CD8-positive, alpha-beta memory T cell (primary cell): Measurements from ENCODE around the gene GGT1. TPM values are rescaled to one million over a fixed set of nuclear protein-coding genes. Genes with fewer than 3 reads are reported as not detected.

Experiments used
- CTCF ChIA-PET: fragments of 350-600 bp; sonication (Branson Sonifier 250); formaldehyde crosslinking; loops from one replicate; lab custom pipeline; 2021; ENCODE audit warnings: antibody characterized with exemption; lab: Charles Lee
- POLR2A ChIA-PET: fragments of 350-600 bp; sonication (Branson Sonifier 250); formaldehyde crosslinking; loops from one replicate; lab custom pipeline; 2021; ENCODE audit warnings: antibody characterized with exemption; lab: Charles Lee
- DNase-seq, 5 donors: peaks; one replicate each; pipeline versions ENCODE4 v3.0.0 to v3.0.0-alpha.2; 2020 to 2022; ENCODE audit warnings: mixed read lengths in 1 of 5
- H3K27ac ChIP-seq: one replicate; pipeline ENCODE4 v1.7.0; 2013; ENCODE audit warnings: low read depth, mild to moderate bottlenecking, low read length, moderate library complexity
- H3K27me3 ChIP-seq: 2 replicates; pipeline ENCODE4 v1.7.0; 2013; ENCODE audit warnings: low read length, mild to moderate bottlenecking; ENCODE audit not compliant: insufficient read depth, poor library complexity, severe bottlenecking
- H3K36me3 ChIP-seq: 2 replicates; pipeline ENCODE4 v1.7.0; 2013; ENCODE audit warnings: mild to moderate bottlenecking, low read length, moderate library complexity; ENCODE audit not compliant: insufficient read depth
- H3K4me1 ChIP-seq: 2 replicates; pipeline ENCODE4 v1.7.0; 2013; ENCODE audit warnings: mild to moderate bottlenecking, low read length, moderate library complexity; ENCODE audit not compliant: insufficient read depth
- H3K4me3 ChIP-seq: 2 replicates; pipeline ENCODE4 v1.7.0; 2013; ENCODE audit warnings: mild to moderate bottlenecking, low read length
- H3K9me3 ChIP-seq: 2 replicates; pipeline ENCODE4 v1.7.0; 2013; ENCODE audit warnings: mild to moderate bottlenecking, low read length
- H3K27ac Mint-ChIP-seq, 8 donors: one replicate each; pipeline ENCODE4 v1.8.0; 2020 to 2021; ENCODE audit warnings: mixed read lengths in 8 of 8, mild to moderate bottlenecking in 6 of 8, inconsistent platforms in 3 of 8, moderate library complexity in 3 of 8
- H3K27me3 Mint-ChIP-seq, 2 donors: one replicate each; pipeline ENCODE4 v1.8.0; 2020 to 2021; ENCODE audit warnings: mixed read lengths in 2 of 2, mild to moderate bottlenecking in 1 of 2, moderate library complexity in 1 of 2
- H3K36me3 Mint-ChIP-seq, 3 donors: one replicate each; pipeline ENCODE4 v1.8.0; 2020 to 2021; ENCODE audit warnings: mixed read lengths in 3 of 3, inconsistent platforms in 1 of 3, mild to moderate bottlenecking in 1 of 3
- H3K4me1 Mint-ChIP-seq, 3 donors: one replicate each; pipeline ENCODE4 v1.8.0; 2020 to 2021; ENCODE audit warnings: mixed read lengths in 3 of 3, inconsistent platforms in 1 of 3, mild to moderate bottlenecking in 1 of 3
- H3K4me3 Mint-ChIP-seq, 7 donors: one replicate each; pipeline ENCODE4 v1.8.0; 2020 to 2021; ENCODE audit warnings: mixed read lengths in 7 of 7, mild to moderate bottlenecking in 6 of 7, moderate library complexity in 4 of 7, inconsistent platforms in 2 of 7
- H3K9me3 Mint-ChIP-seq, 5 donors: one replicate each; pipeline ENCODE4 v1.8.0; 2020 to 2022; ENCODE audit warnings: mixed read lengths in 5 of 5, mild to moderate bottlenecking in 3 of 5, moderate library complexity in 2 of 5, inconsistent platforms in 1 of 5
- polyA plus RNA-seq: library from polyadenylated mRNA; unstranded; fragments of 300-500 nt; fragmentation: Illumina TruSeq; gene quantifications from one replicate; pipeline ENCODE4 v1.2.3, GENCODE V29; 2021
- total RNA-seq, 2 experiments: library from RNA; stranded (reverse); gene quantifications; one replicate each; pipeline ENCODE4 v1.2.3, GENCODE V29; 2021

Gene GGT1
- total and polyA plus RNA-seq, 3 experiments from 2014 or later = 12.1 to 39.1 (median 36.9) TPM

DNA sequence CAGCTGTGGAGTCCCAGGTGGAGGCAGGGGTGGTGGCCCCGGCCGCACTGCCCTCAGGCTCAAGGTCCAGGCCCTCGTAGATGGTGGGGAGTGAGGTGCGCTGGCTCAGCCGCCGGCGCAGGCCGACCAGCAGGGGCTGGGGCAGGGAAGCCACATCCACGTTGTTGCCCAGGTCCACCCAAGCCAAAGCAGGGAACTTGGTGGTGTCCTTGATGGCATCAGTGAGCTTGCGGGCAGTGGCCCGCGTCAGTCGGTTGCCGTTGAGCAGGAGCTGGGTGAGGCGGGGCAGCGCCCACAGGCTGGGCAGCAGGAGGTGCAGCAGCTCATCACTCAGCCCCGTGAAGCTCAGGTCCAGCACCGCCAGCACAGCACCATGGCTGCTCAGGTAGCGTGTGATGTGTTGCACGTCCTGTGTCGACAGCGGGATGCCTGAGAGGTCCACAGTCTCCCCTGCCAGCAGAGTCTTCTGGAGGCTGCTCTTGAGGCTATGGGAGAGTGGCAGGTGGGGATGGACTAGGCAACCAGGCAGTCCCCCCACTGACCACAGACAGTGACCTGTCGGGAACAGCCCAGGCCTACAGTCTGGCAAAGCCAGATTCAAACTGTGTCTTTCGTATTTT, 17.0 kb upstream of the GGT1 start:
- H3K9me3 ChIP-seq = no peaks in the 10 kb centered on the region
- ChIA-PET CTCF (no interaction called here), POLR2A (no interaction called here)
- Mint-ChIP-seq H3K27me3 (peaks cover under 1 to 4% of the 10 kb centered on the region in 2 donors), H3K27ac (no peak overlapping the region), H3K4me3 (no peak overlapping the region), H3K9me3 (no peaks in the 10 kb centered on the region), H3K36me3 (no peaks in the 10 kb centered on the region), H3K4me1 (no peaks in the 10 kb centered on the region)
- no peak for DNase-seq
- no peaks in the 10 kb centered on the region for H3K36me3 ChIP-seq
- H3K27ac ChIP-seq = no peak overlapping the region
- H3K4me3 ChIP-seq = no peak overlapping the region
- H3K27me3 ChIP-seq = no peaks in the 10 kb centered on the region
- no peaks in the 10 kb centered on the region for H3K4me1 ChIP-seq

DNA sequence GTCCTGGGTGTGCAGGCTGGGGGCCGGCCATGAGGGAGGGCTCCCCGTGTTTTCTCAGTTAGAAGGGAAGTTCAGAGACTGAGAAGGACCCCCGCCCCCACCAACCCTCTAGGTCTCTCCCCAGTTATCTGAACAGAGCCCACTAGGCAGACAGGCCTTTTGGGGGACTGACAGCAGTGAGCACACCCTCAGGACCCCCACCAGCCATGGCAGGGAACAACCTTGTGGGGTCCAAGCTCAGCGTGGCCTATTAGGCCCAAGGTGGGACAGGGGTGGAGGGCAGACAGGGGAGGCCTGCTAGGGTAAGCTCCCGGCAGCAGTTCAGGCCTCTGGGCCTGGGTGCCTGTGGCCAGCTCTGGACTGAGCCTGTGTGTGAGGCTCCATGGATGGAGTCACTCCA, 15.7 kb upstream of the GGT1 start:
- Mint-ChIP-seq H3K4me3 (no peak overlapping the region), H3K27ac (no peak overlapping the region), H3K9me3 (no peaks in the 10 kb centered on the region), H3K4me1 (peaks cover 0 to 3% (median 2%) of the 10 kb centered on the region in 3 donors), H3K36me3 (peaks cover 0 to 2% (median 0%) of the 10 kb centered on the region in 3 donors), H3K27me3 (peaks cover 5 to 6% of the 10 kb centered on the region in 2 donors)
- H3K4me1 ChIP-seq = no peaks in the 10 kb centered on the region
- no peak for DNase-seq
- H3K4me3 ChIP-seq = no peak overlapping the region
- no peaks in the 10 kb centered on the region for H3K27me3 ChIP-seq
- ChIA-PET CTCF (no interaction called here), POLR2A (no interaction called here)
- no peak overlapping the region for H3K27ac ChIP-seq
- no peaks in the 10 kb centered on the region for H3K36me3 ChIP-seq
- no peaks in the 10 kb centered on the region for H3K9me3 ChIP-seq

DNA sequence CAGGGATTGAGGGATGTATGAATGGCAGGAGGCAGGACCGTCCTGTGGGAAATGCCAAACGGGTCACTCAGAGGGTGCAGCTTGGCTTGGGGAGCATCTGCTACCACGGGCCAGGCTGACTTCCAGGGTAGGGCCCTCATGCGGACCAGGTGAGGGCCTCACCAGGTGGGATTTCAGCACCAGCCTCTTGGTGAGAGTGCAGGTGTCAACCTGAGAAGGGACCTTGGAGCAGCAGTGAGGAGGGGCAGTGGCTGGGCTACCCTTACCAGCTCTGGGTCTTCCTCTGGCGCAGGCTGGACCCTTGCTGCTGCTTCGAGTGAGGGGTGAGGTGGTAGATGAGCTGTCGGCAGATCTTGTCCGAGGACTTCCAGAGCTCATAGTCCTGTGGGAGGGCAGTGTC, 15.0 kb upstream of the GGT1 start:
- CTCF ChIA-PET = no interaction called here
- no peak overlapping the region for H3K4me3 ChIP-seq
- H3K4me1 Mint-ChIP-seq = peaks cover 1 to 6% (median 5%) of the 10 kb centered on the region in 3 donors

DNA sequence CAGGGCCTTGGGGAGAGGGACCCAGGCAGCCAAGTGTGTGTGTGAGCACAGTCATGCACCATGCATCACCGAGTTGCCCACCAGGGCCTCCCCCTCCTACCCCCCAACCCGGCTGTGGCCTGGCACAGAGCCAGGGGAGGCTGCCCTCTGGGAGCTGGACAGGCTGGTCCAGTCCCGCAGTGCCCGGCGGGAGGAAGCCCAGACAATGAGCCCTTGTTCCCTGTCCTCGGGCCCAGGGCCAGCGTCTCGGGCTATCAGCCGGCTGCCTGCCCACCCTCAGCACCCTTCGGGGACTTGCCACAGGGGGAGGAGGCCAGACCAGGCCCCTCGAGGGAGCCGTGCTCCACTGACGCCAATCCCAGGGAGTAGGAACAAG, 14.6 kb upstream of the GGT1 start:
- H3K27me3 Mint-ChIP-seq = peaks cover 5 to 9% of the 10 kb centered on the region in 2 donors
- H3K4me3 ChIP-seq = no peak overlapping the region
- no peak overlapping the region for H3K27ac ChIP-seq
- peaks cover 1 to 8% (median 6%) of the 10 kb centered on the region in 3 donors for H3K4me1 Mint-ChIP-seq
- CTCF ChIA-PET = no interaction called here
- H3K9me3 Mint-ChIP-seq = no peaks in the 10 kb centered on the region
- no peaks in the 10 kb centered on the region for H3K27me3 ChIP-seq
- no peak for DNase-seq
- no peak overlapping the region for H3K4me3 Mint-ChIP-seq
- no peaks in the 10 kb centered on the region for H3K4me1 ChIP-seq
- POLR2A ChIA-PET = no interaction called here
- H3K36me3 ChIP-seq = no peaks in the 10 kb centered on the region
- peaks cover 0 to 4% (median 0%) of the 10 kb centered on the region in 3 donors for H3K36me3 Mint-ChIP-seq
- no peaks in the 10 kb centered on the region for H3K9me3 ChIP-seq
- no peak overlapping the region for H3K27ac Mint-ChIP-seq

More for the DNA sequence above, 15.0 kb upstream of the GGT1 start:
- H3K4me1 ChIP-seq = no peaks in the 10 kb centered on the region
- no peaks in the 10 kb centered on the region for H3K36me3 ChIP-seq
- H3K9me3 Mint-ChIP-seq = no peaks in the 10 kb centered on the region
- H3K36me3 Mint-ChIP-seq = peaks cover 0 to 4% (median 0%) of the 10 kb centered on the region in 3 donors
- H3K27ac Mint-ChIP-seq = no peak overlapping the region
- H3K27ac ChIP-seq = no peak overlapping the region
- no peaks in the 10 kb centered on the region for H3K27me3 ChIP-seq
- H3K27me3 Mint-ChIP-seq = peaks cover 5 to 9% of the 10 kb centered on the region in 2 donors
- no peak overlapping the region for H3K4me3 Mint-ChIP-seq
- DNase-seq = no peak
- H3K9me3 ChIP-seq = no peaks in the 10 kb centered on the region
- POLR2A ChIA-PET = no interaction called here

DNA sequence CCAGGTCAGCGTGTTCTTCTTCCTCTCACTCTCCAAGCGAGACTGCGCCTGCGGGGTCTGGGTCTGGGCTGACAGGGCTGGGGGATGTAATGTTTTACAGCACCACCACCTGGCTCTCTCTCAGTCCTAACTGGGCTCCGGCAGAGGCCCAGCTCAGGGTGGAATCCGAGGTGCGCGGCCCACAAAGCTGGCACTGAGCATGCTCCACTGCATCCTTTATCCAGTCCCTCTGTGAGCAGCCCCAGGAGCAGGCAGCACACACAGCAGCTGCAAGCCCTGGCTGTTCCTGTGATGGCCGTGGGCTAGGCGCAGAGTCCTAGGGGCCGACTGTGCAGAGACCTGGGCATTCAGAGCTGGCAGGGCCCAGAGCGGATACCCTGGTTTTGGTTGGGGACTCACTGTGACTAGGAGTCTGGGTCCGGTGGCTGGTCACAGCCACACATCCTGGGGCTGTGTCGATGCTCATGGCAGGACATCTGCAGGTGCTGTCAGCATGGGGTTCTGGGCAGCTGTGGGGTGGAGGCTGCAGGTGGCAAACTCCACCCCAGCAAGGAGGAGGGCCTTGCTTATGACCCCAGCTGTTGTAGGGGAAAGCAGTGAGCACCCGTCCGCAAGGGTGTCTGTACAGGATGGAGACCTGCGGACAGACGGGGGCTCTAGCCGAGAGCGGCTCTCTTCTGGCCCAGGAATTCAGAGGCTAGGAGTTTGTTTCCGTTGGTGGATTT, 14.1 kb upstream of the GGT1 start:
- Mint-ChIP-seq H3K4me3 (no peak overlapping the region), H3K27ac (no peak overlapping the region), H3K9me3 (no peaks in the 10 kb centered on the region), H3K36me3 (peaks cover 0 to 4% (median 0%) of the 10 kb centered on the region in 3 donors), H3K4me1 (peaks cover 1 to 9% (median 6%) of the 10 kb centered on the region in 3 donors), H3K27me3 (peaks cover 5 to 9% of the 10 kb centered on the region in 2 donors)
- no peaks in the 10 kb centered on the region for H3K9me3 ChIP-seq
- ChIA-PET POLR2A (no interaction called here), CTCF (no interaction called here)
- no peaks in the 10 kb centered on the region for H3K36me3 ChIP-seq
- H3K4me3 ChIP-seq = no peak overlapping the region
- no peaks in the 10 kb centered on the region for H3K27me3 ChIP-seq
- H3K4me1 ChIP-seq = no peaks in the 10 kb centered on the region
- no peak overlapping the region for H3K27ac ChIP-seq
- DNase-seq = no peak

DNA sequence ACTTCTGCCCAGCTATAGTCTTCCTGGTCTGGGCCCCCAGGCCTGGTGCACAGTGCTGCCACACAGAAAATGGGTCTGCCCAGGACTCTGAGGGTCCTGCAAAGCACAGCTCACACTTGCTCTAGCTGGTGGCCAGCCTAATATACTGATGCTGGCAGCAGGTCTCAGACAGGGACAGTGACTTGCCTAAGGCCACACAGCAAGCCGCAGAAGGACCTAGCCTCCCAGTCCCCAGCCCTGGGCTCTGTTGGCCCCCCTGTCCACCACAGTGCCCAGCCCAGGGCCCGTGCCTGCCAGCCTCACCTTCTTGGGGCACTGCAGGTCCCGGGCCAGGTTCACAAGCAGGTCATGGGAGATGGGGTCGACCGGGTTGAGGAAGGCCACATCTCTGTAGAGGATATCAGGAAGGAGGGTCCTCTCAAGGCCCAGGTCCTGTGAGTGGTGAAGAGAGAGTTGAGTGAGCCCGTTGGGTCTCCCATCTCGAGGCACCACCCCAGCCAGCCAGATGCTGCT, 13.4 kb upstream of the GGT1 start:
- Mint-ChIP-seq H3K9me3 (no peaks in the 10 kb centered on the region), H3K36me3 (peaks cover 0 to 4% (median 0%) of the 10 kb centered on the region in 3 donors), H3K4me3 (no peak overlapping the region), H3K27me3 (peaks cover 5 to 9% of the 10 kb centered on the region in 2 donors), H3K27ac (no peak overlapping the region), H3K4me1 (peaks cover 1 to 9% (median 6%) of the 10 kb centered on the region in 3 donors)
- CTCF ChIA-PET = no interaction called here
- Histone ChIP-seq H3K36me3 (no peaks in the 10 kb centered on the region), H3K27ac (no peak overlapping the region), H3K27me3 (no peaks in the 10 kb centered on the region), H3K9me3 (no peaks in the 10 kb centered on the region), H3K4me3 (no peak overlapping the region), H3K4me1 (no peaks in the 10 kb centered on the region)
- POLR2A ChIA-PET = no interaction called here
- DNase-seq = no peak

DNA sequence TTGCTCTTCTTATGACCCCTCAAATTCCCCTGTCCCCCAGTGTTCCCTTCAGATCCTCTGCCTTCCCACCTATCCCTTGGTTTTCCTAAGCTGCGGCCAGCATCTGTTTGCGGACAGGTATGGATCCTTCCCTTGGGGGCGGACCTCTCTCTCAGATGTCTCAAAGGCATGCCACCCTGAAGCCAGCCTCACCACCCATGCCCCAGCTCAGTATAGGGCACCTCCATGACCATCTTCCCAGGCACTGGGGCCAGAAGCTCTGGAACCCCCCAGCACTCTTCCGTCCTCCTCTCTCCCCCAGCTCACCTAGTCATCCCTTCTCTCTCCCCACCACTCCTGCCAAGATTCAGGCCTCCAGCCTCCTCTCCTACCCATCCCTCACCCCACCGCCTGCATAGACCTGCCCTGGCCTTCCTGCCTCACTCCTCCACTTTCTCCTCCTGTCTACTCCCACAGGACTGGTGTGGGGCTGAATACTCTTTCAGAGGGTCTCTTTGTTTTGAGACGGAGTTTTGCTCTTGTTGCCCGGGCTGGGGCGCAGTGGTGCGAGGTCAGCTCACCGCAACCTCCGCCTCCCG, 12.3 kb upstream of the GGT1 start:
- ChIA-PET POLR2A (no interaction called here), CTCF (no interaction called here)
- Histone ChIP-seq H3K27ac (no peak overlapping the region), H3K4me1 (no peaks in the 10 kb centered on the region), H3K36me3 (no peaks in the 10 kb centered on the region), H3K27me3 (no peaks in the 10 kb centered on the region), H3K4me3 (no peak overlapping the region), H3K9me3 (no peaks in the 10 kb centered on the region)
- Mint-ChIP-seq H3K36me3 (peaks cover 0 to 4% (median 0%) of the 10 kb centered on the region in 3 donors), H3K27me3 (peaks cover 5 to 9% of the 10 kb centered on the region in 2 donors), H3K4me1 (peaks cover 1 to 9% (median 6%) of the 10 kb centered on the region in 3 donors), H3K4me3 (no peak overlapping the region), H3K9me3 (no peaks in the 10 kb centered on the region), H3K27ac (no peak overlapping the region)
- DNase-seq = no peak

DNA sequence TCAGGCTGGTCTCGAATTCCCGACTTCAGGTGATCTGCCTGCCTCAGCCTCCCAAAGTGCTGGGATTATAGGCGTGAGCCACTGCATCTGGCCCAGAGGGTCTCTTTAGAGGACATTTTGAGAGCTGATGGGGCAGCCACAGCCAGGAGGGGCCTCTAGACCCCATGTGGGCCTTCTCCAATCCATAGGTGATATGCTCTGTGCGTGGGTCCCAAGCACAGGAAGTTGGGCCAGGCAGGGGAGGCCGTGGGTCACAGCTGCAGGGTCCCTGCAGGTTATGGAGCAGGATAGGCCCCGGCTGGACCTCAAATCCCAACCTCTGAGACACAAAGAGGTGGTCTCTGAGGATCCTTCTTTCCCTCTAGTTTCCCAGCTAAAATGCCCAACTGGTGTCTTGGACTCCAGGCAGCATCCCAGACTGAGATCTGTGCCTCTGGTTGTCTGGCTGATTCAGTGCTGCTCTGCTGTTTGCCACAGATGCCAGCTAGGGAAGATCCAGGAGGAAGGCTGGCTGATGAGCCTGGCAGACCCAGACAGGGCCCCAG, 11.6 kb upstream of the GGT1 start:
- Histone ChIP-seq H3K27ac (no peak overlapping the region), H3K4me1 (no peaks in the 10 kb centered on the region), H3K27me3 (no peaks in the 10 kb centered on the region), H3K9me3 (no peaks in the 10 kb centered on the region), H3K36me3 (no peaks in the 10 kb centered on the region), H3K4me3 (no peak overlapping the region)
- H3K4me3 Mint-ChIP-seq = no peak overlapping the region
- peak overlapping the region in 1 of 8 donors; percentile 74 for H3K27ac Mint-ChIP-seq
- peaks cover 5 to 9% of the 10 kb centered on the region in 2 donors for H3K27me3 Mint-ChIP-seq
- no peak for DNase-seq
- POLR2A ChIA-PET = no interaction called here
- CTCF ChIA-PET = no interaction called here
- no peaks in the 10 kb centered on the region for H3K9me3 Mint-ChIP-seq
- peaks cover 1 to 9% (median 6%) of the 10 kb centered on the region in 3 donors for H3K4me1 Mint-ChIP-seq
- H3K36me3 Mint-ChIP-seq = peaks cover 0 to 4% (median 0%) of the 10 kb centered on the region in 3 donors
